Astrocyte (in vitro differentiated cells and primary cell): ENCODE data around the gene SLC10A2.

Source experiments
- EZH2 ChIP-seq: IDR thresholded peaks from 2 replicates; pipeline ENCODE4 v1.6.1; 2012; ENCODE audit warnings: mild to moderate bottlenecking, low read length, inconsistent platforms; ENCODE audit not compliant: insufficient read depth
- TF ChIP-seq, protein P1 (sequence below): IDR thresholded peaks from 2 replicates; pipeline ENCODE4 v1.5.1; 2011; ENCODE audit warnings: low read depth, mild to moderate bottlenecking, inconsistent platforms, low read length, moderate library complexity; ENCODE audit not compliant: insufficient read depth

DNA sequence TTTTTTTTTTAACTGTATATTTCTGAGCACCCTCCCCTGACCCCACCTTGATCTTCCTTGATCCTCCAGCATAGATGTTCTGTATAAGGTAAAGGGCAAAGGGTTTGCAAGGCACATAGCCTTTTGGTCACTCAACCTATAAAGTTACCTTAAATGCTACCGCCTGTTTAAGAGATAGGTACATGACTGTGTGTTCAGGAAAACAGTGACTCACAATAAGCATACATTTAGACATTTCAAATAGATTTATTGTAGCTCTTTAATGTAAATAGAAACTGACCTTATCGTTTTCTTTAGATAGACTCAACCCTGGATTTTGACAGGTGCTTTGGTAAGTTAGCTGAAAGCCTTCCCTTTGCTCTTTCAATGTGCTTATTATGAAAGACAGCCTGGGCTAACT is 15.2 kb upstream of the SLC10A2 start:
- TF ChIP-seq, protein P1, sequence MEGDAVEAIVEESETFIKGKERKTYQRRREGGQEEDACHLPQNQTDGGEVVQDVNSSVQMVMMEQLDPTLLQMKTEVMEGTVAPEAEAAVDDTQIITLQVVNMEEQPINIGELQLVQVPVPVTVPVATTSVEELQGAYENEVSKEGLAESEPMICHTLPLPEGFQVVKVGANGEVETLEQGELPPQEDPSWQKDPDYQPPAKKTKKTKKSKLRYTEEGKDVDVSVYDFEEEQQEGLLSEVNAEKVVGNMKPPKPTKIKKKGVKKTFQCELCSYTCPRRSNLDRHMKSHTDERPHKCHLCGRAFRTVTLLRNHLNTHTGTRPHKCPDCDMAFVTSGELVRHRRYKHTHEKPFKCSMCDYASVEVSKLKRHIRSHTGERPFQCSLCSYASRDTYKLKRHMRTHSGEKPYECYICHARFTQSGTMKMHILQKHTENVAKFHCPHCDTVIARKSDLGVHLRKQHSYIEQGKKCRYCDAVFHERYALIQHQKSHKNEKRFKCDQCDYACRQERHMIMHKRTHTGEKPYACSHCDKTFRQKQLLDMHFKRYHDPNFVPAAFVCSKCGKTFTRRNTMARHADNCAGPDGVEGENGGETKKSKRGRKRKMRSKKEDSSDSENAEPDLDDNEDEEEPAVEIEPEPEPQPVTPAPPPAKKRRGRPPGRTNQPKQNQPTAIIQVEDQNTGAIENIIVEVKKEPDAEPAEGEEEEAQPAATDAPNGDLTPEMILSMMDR: no peak
- TF ChIP-seq EZH2: no peak
